ENCODE data around the gene KAZALD1. TPM values are rescaled to one million over a fixed set of nuclear protein-coding genes. Genes with fewer than 3 reads are reported as not detected.

The KAZALD1 gene
- total RNA-seq, 1 donor from 2014 or later: 0.47 TPM

DNA sequence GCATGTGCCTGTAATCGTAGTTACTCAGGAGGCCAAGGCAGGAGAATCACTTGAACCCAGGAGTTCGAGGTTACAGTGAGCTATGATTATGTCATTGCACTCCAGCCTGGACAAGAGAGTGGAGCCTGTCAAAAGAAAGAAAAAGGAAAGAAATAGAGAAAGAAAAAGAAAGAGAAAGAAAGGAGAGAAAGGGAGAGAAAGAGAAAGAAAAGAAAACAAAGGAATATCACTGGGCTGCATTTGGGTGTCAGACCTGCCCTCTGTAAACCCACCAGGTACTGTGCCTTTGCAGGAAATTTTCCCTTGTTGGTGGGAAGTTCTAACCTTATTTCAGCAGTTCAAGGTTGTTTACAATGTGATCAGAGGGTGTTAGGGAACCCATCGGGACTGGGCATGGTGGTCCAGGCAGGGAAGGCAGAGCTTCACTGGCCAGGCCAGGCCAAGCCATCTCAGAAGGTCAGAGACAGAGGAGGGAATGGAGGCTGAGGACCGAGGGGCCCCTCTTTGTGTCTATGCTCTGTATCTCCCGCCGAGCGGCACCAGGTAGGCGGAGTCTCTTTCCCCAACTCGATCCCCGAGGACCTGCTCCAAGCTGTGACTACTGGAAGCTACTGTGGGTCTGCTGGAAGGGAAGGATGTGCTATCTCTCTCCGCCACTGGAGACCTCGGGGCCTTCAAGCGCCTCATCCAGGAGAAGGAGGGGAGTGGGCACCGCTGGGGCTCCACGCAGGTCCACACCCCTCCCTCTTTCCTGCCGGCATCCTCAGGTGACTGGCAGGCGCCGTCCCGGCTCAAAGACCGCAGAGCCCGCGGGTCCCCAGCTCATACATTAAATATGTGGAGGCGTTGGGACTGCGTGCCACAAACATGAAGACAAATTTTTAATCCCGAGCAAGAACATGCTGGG lies 15.2 kb upstream of the KAZALD1 start:
- intact Hi-C loops (cut with micrococcal nuclease): no loop called here

- intact Hi-C loops (cut with micrococcal nuclease): no loop called here
Observed at GRCh38 chr10:101047268-101047667, 14.5 kb upstream of the KAZALD1 start.

GRCh38 chr10:101047961-101048892 lies 13.6 kb upstream of the KAZALD1 start:
- intact Hi-C loops (cut with micrococcal nuclease): no loop called here

DNA sequence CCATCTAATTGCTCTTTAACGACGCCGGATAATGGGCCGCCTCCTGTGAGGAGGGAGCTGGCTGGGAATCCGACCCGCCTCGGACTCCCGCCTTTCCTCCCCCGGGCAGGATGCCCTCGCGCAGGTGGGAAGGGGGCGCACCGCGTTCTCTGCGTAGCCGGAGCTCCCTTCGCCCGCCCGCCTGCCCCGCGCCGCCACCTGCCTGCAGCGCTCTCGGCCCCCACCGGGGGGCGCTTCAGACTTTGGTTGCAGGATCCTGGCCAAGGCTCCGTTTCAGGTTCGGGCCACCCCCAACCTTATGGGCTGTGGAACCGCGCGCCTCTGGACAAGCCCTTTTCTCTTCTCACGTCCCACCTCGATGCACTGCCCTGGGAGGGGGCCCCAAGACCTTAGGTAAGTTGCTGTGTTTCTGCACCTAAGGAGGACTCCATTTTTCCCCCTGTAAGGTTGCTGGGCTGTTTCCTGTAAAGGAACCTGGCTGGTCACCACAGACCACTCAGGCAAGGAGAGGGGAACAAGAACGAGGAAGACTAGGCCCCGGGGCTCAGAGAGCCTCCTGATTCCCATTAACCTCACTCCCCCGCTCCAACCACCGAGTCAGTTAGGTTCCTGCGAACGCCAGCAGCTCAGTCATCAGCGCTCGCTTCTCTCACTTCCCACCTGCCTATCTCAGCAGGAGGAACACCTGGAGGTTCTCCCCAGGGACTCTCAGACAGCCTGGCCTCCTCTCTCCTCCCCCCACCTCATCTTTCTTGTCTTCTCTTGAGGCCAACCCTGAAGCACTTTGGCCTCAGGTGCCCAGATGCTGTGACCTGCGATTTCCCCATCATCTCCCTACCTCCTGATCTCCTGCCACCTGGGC lies 11.3 kb upstream of the KAZALD1 start:
- intact Hi-C loops (cut with micrococcal nuclease): loop anchor here (1.0 kb wide), 3 partner anchors 9 to 17 kb away; no protein-coding TSS in a partner anchor

- intact Hi-C loops (cut with micrococcal nuclease): no loop called here
Observed at GRCh38 chr10:101052285-101052684, 9.5 kb upstream of the KAZALD1 start.

DNA sequence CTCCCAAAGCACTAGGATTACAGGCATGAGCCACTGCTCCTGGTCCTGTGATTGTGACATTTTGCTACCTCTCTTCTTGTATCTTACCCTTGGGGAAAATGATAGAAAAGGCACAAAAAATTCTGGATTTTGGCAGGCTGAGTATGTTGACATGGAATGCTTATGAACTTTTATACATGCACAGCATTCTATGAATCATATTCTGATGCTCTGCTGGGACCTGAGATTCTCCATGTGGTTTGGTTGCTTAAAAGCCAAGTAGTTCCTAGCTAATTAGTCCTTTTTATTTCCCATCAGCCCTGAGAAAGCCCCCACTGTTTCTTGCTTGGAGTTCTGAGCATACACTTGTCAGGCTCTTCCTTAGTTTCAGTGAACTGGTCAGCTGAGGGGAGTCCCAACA lies 8.3 kb upstream of the KAZALD1 start:
- intact Hi-C loops (cut with micrococcal nuclease): no loop called here

- intact Hi-C loops (cut with micrococcal nuclease): no loop called here
Observed at GRCh38 chr10:101054351-101054750, 7.4 kb upstream of the KAZALD1 start.

- intact Hi-C loops (cut with micrococcal nuclease): no loop called here
Observed at GRCh38 chr10:101054876-101055275, 6.9 kb upstream of the KAZALD1 start.

- intact Hi-C loops (cut with micrococcal nuclease): no loop called here
Observed at GRCh38 chr10:101055411-101055810, 6.4 kb upstream of the KAZALD1 start.

DNA sequence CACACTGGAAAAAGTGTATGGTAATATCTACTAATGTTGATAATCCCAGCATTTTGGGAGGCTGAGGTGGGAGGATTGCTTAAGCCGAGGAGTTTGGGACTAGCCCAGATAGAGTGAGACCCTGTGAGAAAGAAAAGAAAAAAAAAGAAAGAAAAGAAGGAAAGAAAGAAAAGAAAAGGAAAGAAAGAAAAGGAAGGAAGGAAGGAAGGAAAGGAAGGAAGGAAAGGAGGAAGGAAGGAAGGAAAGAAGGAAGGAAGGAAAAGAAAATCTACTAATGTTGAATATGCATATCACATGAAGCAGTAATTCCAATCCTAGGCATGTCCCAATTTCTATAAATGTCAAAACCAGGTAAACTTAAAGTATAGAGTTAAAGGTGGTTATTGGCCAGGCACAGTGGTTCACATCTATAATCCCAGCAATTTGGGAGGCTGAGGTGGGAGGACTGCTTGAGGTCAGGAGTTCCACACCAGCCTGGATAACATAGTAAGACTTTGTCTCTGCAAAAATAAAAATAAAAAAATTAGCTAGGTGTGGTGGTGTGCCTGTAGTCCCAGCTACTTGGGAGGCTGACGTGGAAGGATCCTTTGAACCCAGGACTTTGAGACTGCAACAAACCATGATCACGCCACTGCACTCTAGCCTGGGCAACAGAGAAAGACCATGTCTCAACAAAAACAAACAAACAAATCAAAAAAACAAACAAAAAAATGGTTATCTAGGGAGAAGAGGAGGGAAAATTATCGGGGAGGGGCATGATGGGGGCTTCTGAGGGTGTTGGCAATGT lies 5.2 kb upstream of the KAZALD1 start:
- intact Hi-C loops (cut with micrococcal nuclease): no loop called here

DNA sequence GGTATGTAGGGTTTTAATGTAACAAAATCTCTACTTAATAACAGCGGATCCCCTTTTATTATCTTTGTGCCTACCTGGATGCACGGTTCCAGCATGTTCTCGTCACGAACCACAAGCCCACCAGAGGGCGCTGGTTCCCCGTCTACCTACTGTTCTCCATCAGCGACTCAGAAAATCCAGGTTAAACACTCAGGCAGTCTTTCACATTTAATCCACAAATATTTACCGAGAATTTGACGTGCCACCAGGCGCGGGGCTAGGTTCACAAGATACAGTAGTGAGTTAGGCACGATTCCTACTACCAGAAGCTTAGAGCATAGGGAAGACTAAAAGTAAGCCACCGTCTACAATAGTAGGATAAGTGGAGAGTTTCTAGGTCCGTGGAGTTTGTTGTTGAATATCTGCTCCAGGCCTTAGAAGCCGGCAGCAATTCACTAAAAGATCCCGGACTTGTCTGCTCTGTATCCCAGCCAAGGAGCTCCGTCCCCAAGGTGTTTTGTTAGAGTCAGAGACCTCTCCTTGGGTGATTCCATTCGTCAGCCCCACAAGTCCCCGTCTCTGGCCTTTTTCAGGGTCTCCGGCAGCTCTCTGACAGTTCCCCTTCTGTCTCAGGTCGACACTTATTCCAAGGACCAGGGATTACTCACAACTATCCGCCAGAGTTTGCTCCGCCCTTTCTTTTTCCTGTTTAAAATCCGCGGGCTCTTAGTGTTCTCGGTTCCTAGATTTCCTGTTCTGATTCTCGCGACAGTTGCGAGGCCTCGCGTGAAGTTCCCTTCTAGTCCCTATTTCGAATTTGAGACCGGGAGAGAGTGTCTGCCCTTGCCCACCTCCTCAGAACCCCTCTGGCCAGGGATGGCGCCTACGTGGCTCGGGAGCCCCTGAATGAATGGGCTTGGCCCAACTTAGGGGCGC lies 1.5 kb upstream of the KAZALD1 start:
- intact Hi-C loops (cut with micrococcal nuclease): loop anchor here (1.0 to 10.0 kb wide), 12 partner anchors 8 to 758 kb away; partner anchors contain the start of genes BTRC, FBXW4, HIF1AN and NPM3

DNA sequence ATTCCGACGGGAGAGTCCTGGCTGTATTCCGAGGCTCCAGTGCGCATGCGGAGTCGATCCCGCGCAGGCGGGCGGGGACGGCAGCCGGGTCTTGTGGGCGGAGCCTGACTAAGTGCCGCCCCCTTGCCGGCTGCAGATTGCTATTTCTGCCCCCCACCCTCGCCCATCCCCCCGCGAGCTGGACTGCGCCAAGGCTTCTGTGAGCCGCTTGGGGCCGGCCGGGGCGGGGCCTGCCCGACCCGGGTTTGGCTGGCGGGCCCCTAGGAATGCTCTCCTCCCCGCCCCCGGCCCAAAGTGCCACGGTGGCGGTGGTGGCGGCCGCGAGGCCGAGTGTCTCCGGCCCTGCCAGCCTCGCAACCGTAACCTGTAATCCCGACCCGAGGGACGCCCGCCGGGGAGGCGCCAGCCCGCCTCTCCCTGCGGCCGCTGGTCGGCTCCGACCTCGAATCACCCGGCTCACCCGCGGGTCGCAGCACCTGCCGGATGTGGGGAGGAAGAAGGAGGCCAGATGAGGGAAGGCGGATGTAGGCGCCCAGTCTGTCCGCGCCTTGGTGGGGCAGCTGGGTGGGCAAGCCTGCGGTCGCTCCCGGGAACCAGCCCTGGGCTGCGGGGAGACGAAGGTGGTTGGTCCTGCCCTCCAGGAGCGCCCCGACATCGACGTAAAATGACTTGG lies 702 bp upstream of the KAZALD1 start:
- intact Hi-C loops (cut with micrococcal nuclease): loop anchor here (1.0 to 10.0 kb wide), 14 partner anchors 7 to 757 kb away; partner anchors contain the start of genes BTRC, DPCD, FBXW4 and HIF1AN

DNA sequence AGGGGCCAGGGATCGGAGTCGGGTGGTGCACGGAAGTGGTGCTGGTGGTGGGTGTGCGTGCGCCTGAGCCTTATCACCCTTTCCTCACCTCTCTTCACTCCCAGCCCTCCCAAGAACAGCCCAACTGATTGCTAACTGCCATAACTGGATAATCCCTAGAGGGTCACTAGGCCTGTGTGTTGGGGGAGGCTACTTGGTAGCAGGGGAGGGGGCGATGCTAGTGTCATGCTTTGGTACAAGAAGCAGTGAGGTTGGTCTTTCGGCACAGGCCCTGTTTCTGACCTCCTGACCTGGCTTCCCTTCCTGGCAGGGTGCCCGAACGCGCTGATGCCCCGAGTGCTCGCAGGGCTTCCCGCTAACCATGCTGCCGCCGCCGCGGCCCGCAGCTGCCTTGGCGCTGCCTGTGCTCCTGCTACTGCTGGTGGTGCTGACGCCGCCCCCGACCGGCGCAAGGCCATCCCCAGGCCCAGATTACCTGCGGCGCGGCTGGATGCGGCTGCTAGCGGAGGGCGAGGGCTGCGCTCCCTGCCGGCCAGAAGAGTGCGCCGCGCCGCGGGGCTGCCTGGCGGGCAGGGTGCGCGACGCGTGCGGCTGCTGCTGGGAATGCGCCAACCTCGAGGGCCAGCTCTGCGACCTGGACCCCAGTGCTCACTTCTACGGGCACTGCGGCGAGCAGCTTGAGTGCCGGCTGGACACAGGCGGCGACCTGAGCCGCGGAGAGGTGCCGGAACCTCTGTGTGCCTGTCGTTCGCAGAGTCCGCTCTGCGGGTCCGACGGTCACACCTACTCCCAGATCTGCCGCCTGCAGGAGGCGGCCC lies 652 bp downstream of the KAZALD1 start:
- intact Hi-C loops (cut with micrococcal nuclease): loop anchor here (5.0 to 10.0 kb wide), 4 partner anchors 60 to 722 kb away; partner anchors contain the start of genes FBXW4, HIF1AN and NPM3

DNA sequence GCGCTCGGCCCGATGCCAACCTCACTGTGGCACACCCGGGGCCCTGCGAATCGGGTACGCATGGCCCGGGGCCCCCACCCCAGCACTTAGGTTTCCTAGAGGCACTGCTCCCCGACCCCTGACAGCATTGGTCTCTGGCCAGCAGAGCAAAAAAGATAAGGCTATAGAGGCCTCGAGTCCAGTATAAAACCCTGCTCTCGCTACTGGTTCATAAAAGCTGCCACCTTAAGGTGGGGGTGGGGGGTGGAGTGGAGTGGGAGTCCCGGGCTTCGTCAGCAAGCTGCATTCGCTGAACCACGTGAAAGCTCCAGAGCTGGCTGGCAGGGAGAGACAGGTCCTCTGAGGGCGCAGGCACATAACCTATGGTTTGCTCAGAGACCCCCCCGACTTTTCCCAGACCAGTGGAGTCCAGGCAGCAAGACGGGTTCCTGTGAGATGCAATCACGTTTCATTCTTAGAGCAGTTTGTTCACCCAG lies 1.3 kb downstream of the KAZALD1 start:
- intact Hi-C loops (cut with micrococcal nuclease): loop anchor here (5.0 to 10.0 kb wide), 4 partner anchors 59 to 722 kb away; partner anchors contain the start of genes FBXW4, HIF1AN and NPM3

DNA sequence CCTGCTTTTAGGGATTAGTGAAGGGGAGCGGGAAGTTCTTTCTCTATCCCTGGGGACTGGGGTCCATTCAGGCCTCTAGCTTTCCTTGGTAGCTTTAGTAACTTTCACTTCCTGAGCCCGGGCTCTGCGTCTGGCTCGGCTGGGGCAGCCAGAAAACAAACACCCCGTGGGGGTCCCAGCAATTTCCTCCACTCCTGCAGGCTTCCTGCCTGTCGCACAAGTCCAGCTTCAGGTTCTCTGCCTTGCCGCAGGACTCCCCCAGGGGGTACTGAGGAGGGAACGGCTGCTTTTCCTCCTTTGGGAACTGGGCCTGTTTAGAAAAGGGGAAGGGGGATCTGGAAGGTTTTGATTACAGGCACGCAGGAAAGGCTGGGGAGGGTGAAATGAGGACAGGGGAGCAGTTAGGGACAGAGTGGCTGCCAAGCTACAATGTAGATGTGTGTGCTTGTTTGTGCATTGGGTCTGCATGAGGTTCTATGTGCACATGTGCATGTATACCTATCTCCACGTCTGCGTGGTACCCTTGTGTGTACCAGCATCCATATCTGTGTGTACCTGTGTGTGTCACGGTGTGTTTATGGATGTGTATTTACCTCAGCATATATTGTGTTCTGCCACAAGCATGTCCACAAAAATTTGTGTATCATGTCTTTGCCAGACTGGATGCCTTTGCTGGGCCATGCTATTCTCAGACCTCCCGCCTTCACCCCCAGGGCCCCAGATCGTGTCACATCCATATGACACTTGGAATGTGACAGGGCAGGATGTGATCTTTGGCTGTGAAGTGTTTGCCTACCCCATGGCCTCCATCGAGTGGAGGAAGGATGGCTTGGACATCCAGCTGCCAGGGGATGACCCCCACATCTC lies 2.0 kb downstream of the KAZALD1 start:
- intact Hi-C loops (cut with micrococcal nuclease): loop anchor here (5.0 to 10.0 kb wide), 4 partner anchors 59 to 721 kb away; partner anchors contain the start of genes FBXW4, HIF1AN and NPM3

Data from T-helper 1 cell treated with Interleukin-12 subunit alpha and Interleukin-12 subunit beta and Interleukin-4 antibody, amounts not matched to agents 30 ng/mL and 1 ng/mL, for 36 hours (primary cell).